Right atrium auricular region (tissue), 2 donors: Measurements from ENCODE around the gene TNFAIP8L1. TPM values are rescaled to one million over a fixed set of nuclear protein-coding genes. Genes with fewer than 3 reads are reported as not detected.

Source experiments
- DNase-seq: peaks from one replicate; pipeline ENCODE4 v3.0.0-alpha.2; 2019; ENCODE audit warnings: low spot score
- H3K27ac ChIP-seq, 2 donors: fragments of 200-600 bp; sonication (generic); 1 replicate in 1 of 2; 2 replicates in 1 of 2; pipeline ENCODE4 v1.5.1; 2016 to 2019
- H3K27me3 ChIP-seq, 2 donors: fragments of 200-600 bp; sonication (generic); one replicate each; pipeline versions ENCODE4 v1.5.1 to v1.6.0; 2017 to 2019
- H3K36me3 ChIP-seq: fragments of 200-600 bp; sonication (generic); one replicate; pipeline ENCODE4 v1.5.1; 2016
- H3K4me1 ChIP-seq, 2 donors: fragments of 200-600 bp; sonication (generic); one replicate each; pipeline versions ENCODE4 v1.5.1 to v1.6.0; 2017 to 2019
- H3K4me3 ChIP-seq, 2 donors: fragments of 200-600 bp; sonication (generic); 1 replicate in 1 of 2; 2 replicates in 1 of 2; pipeline ENCODE4 v1.5.1; 2017 to 2019; ENCODE audit warnings: mild to moderate bottlenecking in 1 of 2, moderate library complexity in 1 of 2
- H3K9me3 ChIP-seq, 2 donors: fragments of 200-600 bp; sonication (generic); one replicate each; pipeline ENCODE4 v1.5.1; 2019
- total RNA-seq, 2 donors: library from RNA; depleted of rRNA; stranded (reverse); fragments of >200 nt; gene quantifications; one replicate each; pipeline ENCODE4 v1.1.0, GENCODE V29; 2016
- TF ChIP-seq, protein P1 (sequence below), 2 donors: fragments of 200-600 bp; sonication (generic); IDR thresholded peaks; one replicate each; pipeline ENCODE4 v1.5.1; 2019; ENCODE audit warnings: antibody characterized with exemption in 2 of 2

TNFAIP8L1 gene
- total RNA-seq, 2 donors from 2014 or later, result 2.6 to 4.2 TPM

DNA sequence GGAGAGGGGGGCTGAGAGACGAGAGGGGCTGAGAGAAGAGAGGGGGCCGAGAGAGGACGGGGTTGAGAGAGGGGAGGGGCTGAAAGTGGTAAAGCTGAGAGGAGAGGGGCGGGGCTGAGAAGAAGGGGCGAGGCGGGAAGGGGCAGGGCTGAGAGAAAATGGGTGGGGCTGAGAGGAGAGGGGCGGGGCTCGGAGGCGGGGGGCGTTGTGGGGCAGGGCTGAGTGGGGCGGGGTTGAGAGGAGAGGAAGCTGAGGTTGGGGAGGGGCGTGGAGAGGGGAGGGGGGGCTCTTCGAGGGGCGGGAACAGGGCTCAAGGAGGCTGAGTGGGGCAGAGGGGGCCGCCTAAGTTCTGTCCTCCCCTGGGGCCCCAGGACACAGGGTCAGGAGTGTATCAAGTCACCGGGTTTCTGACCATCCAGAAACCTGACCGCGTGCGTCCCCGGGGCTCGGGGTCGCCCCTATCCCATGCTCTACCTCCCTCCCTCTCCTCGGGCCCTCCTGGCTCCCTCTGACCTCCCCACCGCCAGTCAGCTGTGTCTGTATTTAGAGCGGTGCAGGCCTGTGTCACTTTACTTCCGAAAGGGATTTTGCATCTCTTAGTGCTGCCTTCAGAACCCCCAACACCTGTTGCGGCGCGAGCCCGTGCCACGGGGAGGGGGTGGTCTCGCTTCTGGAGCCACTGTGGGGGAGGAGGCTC is 41.2 kb upstream of the TNFAIP8L1 start:
- Histone ChIP-seq H3K4me1 (peaks cover 0 to 16% of the 10 kb centered on the region in 2 donors), H3K4me3 (peak overlapping the region in 1 of 2 donors; percentile 38), H3K36me3 (no peaks in the 10 kb centered on the region), H3K27me3 (peaks cover 0 to 11% of the 10 kb centered on the region in 2 donors), H3K9me3 (no peaks in the 10 kb centered on the region), H3K27ac (no peak overlapping the region)
- TF ChIP-seq, protein P1, sequence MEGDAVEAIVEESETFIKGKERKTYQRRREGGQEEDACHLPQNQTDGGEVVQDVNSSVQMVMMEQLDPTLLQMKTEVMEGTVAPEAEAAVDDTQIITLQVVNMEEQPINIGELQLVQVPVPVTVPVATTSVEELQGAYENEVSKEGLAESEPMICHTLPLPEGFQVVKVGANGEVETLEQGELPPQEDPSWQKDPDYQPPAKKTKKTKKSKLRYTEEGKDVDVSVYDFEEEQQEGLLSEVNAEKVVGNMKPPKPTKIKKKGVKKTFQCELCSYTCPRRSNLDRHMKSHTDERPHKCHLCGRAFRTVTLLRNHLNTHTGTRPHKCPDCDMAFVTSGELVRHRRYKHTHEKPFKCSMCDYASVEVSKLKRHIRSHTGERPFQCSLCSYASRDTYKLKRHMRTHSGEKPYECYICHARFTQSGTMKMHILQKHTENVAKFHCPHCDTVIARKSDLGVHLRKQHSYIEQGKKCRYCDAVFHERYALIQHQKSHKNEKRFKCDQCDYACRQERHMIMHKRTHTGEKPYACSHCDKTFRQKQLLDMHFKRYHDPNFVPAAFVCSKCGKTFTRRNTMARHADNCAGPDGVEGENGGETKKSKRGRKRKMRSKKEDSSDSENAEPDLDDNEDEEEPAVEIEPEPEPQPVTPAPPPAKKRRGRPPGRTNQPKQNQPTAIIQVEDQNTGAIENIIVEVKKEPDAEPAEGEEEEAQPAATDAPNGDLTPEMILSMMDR (IDR thresholded peaks at IDR 0.05), result no peak
- DNase-seq, result no peak

DNA sequence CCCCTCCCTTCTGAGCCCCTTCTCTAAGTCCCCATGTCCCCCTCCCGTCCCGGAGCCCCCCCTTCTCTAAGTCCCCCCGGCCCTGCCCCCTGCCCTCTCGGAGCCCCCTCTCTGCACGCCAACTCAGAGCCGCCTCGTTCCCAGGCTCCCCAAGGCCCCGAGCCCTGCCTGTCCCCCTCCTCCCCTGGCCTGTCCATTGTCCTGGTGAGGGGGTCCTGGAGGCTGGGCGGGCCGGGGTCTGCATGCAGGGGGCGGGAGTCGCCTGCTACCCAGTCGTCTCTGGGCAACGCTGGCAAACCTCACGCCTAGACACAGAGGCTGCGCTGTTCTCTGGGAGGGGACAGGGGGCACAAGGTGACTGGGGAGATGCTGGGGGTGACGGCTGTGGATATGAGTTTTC is 40.6 kb upstream of the TNFAIP8L1 start:
- TF ChIP-seq, protein P1 (IDR thresholded peaks at IDR 0.05), result no peak
- Histone ChIP-seq H3K27ac (no peak overlapping the region), H3K4me3 (no peak overlapping the region), H3K9me3 (no peaks in the 10 kb centered on the region), H3K36me3 (no peaks in the 10 kb centered on the region), H3K4me1 (peaks cover 0 to 16% of the 10 kb centered on the region in 2 donors), H3K27me3 (peaks cover 0 to 11% of the 10 kb centered on the region in 2 donors)
- no peak for DNase-seq

DNA sequence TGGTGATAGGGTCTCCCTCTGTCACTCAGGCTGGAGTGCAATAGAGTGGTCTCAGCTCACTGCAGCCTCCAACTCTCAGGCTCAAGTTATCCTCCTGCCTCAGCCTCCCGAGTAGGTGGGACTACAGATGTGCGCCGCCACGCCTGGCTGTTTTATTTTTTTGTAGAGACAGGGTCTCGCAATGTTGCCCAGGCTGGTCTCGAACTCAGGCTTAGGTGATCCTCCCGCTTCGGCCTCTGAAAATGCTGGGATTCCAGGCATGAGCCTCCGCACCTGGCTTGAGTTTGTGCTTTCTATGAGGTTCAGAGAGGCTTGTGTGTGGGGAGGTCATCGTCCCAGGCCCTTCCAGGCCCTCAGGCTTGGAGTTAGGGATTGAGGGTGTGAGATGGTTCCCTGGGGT is 39.2 kb upstream of the TNFAIP8L1 start:
- no peak for DNase-seq
- no peak overlapping the region for H3K27ac ChIP-seq
- H3K9me3 ChIP-seq, result no peaks in the 10 kb centered on the region
- H3K27me3 ChIP-seq, result peaks cover 0 to 11% of the 10 kb centered on the region in 2 donors
- H3K4me1 ChIP-seq, result peaks cover 0 to 16% of the 10 kb centered on the region in 2 donors
- H3K36me3 ChIP-seq, result no peaks in the 10 kb centered on the region
- TF ChIP-seq, protein P1 (IDR thresholded peaks at IDR 0.05), result no peak
- no peak overlapping the region for H3K4me3 ChIP-seq

DNA sequence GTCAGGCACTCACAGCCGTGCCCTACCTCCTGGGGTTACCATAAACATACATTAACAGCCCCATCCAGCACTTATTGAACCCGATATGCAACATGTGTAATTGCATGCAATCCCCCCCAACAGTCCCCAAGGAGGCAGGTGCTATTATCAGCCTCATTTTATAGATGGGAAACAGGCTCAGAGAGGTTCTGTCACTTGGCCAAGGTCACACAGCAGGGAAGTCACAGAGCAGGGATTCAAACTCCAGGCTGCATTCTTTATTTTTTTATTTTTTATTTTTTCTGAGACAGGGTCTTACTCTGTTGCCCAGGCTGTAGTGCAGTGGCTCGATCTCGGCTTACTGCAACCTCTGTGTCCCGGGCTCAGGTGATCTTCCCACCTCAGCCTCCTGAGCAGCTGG is 38.4 kb upstream of the TNFAIP8L1 start:
- H3K9me3 ChIP-seq, result no peaks in the 10 kb centered on the region
- no peak overlapping the region for H3K4me3 ChIP-seq
- DNase-seq, result no peak
- peaks cover 0 to 16% of the 10 kb centered on the region in 2 donors for H3K4me1 ChIP-seq
- H3K27me3 ChIP-seq, result peaks cover 0 to 11% of the 10 kb centered on the region in 2 donors
- H3K36me3 ChIP-seq, result no peaks in the 10 kb centered on the region
- TF ChIP-seq, protein P1 (IDR thresholded peaks at IDR 0.05), result no peak
- no peak overlapping the region for H3K27ac ChIP-seq

DNA sequence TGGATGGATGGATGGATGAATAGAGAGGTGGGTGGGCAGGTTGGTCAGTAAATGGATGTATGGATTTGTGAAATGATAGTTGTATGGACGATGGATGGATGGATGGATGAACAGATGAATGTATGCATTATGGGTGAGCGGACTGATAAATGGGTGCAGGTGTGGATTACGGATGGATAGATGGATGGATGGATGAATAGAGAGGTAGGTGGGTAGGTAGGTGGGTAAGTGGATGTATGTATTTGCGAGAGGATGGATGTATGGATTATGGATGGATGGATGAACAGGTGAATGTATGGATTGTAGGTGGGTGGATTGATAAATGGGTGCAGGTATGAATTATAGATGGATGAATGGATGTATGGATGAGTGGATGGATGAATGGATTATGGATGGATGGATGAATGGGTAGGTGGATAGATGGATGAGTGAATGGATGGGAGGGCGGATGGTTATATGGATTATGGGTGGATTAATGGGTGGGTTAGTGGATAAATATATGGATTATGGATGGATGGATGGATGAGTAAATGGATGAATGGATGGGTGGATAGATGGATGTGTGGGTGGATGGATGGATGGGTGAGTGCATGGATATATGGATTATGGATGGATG is 37.0 kb upstream of the TNFAIP8L1 start:
- Histone ChIP-seq H3K27ac (no peak overlapping the region), H3K27me3 (peaks cover 0 to 9% of the 10 kb centered on the region in 2 donors)
- TF ChIP-seq, protein P1 (IDR thresholded peaks at IDR 0.05), result no peak

More for the DNA sequence above, 37.0 kb upstream of the TNFAIP8L1 start:
- Histone ChIP-seq H3K36me3 (no peaks in the 10 kb centered on the region), H3K4me1 (peaks cover 0 to 21% of the 10 kb centered on the region in 2 donors), H3K9me3 (no peaks in the 10 kb centered on the region), H3K4me3 (no peak overlapping the region)
- no peak for DNase-seq
